Measurements from ENCODE around the gene NAIF1.

DNA sequence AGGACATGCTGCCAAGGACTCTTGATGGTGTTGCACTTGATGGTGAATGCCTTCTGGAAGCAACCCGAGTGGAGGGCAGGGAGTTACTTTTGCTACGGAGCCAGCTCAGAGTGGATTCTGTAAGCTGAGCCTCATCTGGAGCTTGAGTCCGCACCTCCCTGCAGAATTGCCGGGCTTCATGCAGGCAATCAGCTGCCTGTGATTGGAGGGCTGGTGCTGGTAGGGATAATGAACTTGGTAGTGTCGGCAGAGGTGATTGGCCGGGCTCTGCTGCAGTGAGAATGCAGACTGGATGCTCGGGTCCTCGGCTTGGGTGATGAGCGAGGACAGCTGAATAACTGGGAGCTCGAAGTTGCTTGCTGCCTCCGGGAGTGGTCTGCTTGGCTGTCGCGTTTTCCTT, 24.0 kb upstream of the NAIF1 start:
- TF ChIP-seq, protein P1, sequence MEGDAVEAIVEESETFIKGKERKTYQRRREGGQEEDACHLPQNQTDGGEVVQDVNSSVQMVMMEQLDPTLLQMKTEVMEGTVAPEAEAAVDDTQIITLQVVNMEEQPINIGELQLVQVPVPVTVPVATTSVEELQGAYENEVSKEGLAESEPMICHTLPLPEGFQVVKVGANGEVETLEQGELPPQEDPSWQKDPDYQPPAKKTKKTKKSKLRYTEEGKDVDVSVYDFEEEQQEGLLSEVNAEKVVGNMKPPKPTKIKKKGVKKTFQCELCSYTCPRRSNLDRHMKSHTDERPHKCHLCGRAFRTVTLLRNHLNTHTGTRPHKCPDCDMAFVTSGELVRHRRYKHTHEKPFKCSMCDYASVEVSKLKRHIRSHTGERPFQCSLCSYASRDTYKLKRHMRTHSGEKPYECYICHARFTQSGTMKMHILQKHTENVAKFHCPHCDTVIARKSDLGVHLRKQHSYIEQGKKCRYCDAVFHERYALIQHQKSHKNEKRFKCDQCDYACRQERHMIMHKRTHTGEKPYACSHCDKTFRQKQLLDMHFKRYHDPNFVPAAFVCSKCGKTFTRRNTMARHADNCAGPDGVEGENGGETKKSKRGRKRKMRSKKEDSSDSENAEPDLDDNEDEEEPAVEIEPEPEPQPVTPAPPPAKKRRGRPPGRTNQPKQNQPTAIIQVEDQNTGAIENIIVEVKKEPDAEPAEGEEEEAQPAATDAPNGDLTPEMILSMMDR (IDR thresholded peaks at IDR 0.05): no peak
- TF ChIP-seq POLR2A (IDR thresholded peaks at IDR 0.05): no peak
